Stimulated activated CD4-positive, alpha-beta T cell treated with anti-CD3 and anti-CD28 coated beads, Interleukin-15, amount 100 ng/mL, for 48 hours (primary cell): ENCODE data around the gene SEC23A.

Source experiments
- DNase-seq, 2 donors: peaks; one replicate each; pipeline ENCODE4 v3.0.0-alpha.2; 2020; ENCODE audit warnings: low read depth in 2 of 2

SEC23A gene

GRCh38 chr14:38991299-38991698 lies 111.7 kb downstream of the SEC23A start:
- no peak for DNase-seq

- no peak for DNase-seq
These were observed 113.0 kb downstream of the SEC23A start for GRCh38 chr14:38989922-38990546.

GRCh38 chr14:38987781-38988180 lies 115.3 kb downstream of the SEC23A start:
- DNase-seq = no peak

- DNase-seq = no peak
These were observed 120.2 kb downstream of the SEC23A start for GRCh38 chr14:38982837-38983236.

- DNase-seq = no peak
These were observed 120.8 kb downstream of the SEC23A start for GRCh38 chr14:38982278-38982677.
